22Rv1 (cell line): ENCODE measurements around the gene NOP58.

Experiments
- H3K27ac ChIP-seq: fragments of 450-650 bp; 2 replicates; pipeline ENCODE4 v1.5.1; 2017
- ZFX ChIP-seq: fragments of 450-650 bp; IDR thresholded peaks from 2 replicates; pipeline ENCODE4 v1.6.1; 2017; ENCODE audit warnings: antibody characterized with exemption, borderline replicate concordance
- TF ChIP-seq, protein P1 (sequence below): fragments of 450-650 bp; IDR thresholded peaks from 2 replicates; pipeline ENCODE4 v1.5.1; 2017; ENCODE audit warnings: mild to moderate bottlenecking

The NOP58 gene

DNA sequence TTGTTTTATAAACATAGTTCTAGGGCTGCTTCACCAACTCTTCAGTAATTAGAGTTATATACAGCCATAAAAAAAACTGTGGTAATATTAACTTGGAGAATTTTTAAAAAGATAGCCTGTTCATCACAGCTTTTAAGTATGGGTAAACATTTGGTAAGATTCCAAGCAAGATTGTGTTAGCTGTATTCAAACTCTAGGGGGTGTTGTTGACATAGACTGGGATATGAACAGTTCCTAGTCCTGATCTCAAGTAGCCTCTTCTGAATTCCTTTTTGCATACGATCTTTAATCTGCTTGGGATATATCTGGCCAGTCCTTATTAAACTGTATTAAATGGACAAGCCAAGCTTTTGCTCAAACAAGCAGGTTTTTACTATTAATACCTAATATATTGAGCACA lies 13.4 kb downstream of the NOP58 start:
- no peak overlapping the region for H3K27ac ChIP-seq
- no peak for TF ChIP-seq ZFX
- TF ChIP-seq, protein P1, sequence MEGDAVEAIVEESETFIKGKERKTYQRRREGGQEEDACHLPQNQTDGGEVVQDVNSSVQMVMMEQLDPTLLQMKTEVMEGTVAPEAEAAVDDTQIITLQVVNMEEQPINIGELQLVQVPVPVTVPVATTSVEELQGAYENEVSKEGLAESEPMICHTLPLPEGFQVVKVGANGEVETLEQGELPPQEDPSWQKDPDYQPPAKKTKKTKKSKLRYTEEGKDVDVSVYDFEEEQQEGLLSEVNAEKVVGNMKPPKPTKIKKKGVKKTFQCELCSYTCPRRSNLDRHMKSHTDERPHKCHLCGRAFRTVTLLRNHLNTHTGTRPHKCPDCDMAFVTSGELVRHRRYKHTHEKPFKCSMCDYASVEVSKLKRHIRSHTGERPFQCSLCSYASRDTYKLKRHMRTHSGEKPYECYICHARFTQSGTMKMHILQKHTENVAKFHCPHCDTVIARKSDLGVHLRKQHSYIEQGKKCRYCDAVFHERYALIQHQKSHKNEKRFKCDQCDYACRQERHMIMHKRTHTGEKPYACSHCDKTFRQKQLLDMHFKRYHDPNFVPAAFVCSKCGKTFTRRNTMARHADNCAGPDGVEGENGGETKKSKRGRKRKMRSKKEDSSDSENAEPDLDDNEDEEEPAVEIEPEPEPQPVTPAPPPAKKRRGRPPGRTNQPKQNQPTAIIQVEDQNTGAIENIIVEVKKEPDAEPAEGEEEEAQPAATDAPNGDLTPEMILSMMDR, result peak; percentile 70

DNA sequence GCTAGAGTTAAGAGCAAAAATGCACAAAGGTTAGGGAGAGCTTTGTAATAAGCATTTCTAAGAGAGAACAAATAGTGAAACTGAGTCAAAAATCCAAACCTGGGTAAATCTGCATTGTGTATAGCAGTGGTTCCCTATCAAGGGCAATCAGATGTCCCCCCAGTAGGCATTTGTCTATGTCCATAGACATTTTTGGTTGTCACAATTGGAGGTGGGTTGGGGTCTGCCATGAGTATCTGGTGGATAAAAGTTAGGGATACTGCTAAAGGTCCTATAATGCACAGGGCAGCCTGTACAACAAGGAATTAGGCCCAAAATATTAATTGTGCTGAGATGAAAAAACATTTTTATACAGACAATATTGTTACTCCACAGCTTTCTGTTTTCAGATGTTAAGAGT lies 21.0 kb downstream of the NOP58 start:
- no peak for TF ChIP-seq ZFX
- TF ChIP-seq, protein P1, result no peak
- no peak overlapping the region for H3K27ac ChIP-seq

DNA sequence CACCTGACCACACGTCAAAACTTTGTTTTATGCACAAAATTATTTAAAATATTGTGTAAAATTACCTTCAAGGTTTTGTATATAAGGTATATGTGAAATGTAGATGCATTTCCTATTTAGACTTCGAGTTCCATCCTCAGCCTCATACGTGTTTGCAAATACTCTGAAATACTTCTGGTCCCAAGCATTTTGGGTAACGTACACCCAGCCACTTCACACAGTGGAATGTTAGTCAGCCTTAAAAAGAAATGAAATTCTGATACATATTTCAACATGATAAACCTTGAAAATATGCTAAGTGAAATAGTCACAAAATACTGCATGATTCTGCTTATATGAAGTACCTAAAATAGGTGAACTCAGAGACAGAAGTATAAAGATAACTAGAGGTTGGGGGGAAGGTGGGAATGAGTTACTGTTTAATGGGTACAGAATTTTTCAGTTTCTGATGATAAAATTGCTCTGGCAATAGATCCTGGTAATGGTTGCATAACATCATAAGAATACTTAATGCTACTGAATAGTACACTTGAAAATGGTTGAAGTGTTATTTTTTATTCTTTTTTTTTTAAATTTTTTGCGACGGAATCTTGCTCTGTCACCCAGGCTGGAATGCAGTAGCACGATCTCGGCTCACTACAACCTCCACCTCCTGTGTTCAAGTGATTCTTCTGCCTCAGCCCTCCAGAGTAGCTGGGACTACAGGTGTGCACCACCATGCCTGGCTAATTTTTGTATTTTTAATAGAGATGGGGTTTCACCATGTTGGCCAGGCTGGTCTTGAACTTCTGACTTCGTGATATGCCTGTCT lies 24.0 kb downstream of the NOP58 start:
- TF ChIP-seq, protein P1, result no peak
- no peak for TF ChIP-seq ZFX
- H3K27ac ChIP-seq, result no peak overlapping the region

DNA sequence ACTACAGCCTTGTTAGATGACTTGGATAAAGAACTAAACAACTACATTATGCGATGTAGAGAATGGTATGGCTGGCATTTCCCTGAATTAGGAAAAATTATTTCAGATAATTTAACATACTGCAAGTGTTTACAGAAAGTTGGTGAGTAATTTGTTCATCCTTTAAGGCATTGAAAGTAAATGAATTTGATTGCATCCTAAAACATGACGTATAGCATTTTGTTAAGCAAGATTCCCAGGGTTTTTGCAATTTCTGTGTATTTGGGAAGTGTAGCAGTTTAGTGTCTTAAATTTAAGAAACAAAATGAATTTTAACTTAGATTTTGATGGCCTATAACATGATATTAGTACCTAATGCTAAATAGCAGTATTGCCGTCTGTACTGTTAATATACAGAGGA lies 24.8 kb downstream of the NOP58 start:
- no peak overlapping the region for H3K27ac ChIP-seq
- TF ChIP-seq, protein P1, result no peak
- no peak for TF ChIP-seq ZFX

DNA sequence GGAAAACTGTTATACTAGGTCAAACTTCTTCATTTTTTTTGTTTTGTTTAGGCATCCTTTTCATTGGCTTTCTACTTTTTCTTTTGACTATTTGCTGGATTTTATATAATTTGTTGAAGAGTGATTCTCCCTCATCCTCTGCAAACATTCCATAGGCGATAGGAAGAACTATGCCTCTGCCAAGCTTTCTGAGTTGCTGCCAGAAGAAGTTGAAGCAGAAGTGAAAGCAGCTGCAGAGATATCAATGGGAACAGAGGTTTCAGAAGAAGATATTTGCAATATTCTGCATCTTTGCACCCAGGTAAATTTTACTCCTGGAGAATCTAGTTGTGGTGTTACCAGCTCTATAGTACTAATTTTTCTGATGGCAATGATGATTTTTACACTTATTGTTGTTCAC lies 25.4 kb downstream of the NOP58 start:
- no peak overlapping the region for H3K27ac ChIP-seq
- no peak for TF ChIP-seq ZFX
- TF ChIP-seq, protein P1, result no peak

DNA sequence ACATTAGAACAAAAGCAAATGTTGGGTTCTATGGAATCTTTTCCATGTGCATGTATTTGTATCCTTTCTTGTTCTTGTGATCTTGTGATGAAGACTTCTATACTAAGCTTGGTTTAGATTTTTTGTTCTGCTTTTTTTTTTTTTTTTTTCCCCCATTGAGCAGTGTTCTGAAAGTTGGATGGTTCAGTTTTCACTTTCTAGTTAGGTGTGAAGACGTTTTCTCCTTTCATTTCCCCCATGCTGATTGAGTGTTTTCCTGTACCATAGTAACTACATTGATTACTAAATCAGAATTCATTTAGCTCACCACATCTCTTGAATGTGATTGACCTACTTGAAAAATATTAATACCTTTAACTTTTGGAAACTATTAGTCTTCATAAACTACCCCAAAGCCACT lies 34.1 kb downstream of the NOP58 start:
- H3K27ac ChIP-seq, result no peak overlapping the region
- no peak for TF ChIP-seq ZFX
- TF ChIP-seq, protein P1, result no peak

DNA sequence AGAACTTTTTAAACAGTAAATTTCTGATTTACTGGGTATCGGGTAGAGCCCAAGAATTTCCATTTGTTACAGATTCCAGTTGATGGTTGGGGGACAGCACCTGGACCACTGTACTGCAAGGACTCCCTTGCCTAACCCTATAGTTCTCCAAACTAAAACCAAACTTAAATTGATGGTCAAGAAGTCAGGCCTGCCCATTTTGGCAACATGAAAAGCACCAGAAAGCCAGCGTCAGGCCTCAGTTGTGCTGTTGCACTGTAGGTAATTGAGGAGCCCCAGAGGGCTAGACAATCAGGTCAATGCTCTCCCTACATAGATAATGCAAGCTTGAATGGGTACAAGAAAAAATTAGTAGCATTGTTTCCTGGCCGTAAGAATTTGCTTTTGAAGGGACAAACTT lies 40.5 kb downstream of the NOP58 start:
- no peak for TF ChIP-seq ZFX
- TF ChIP-seq, protein P1, result no peak

More for the DNA sequence above, 40.5 kb downstream of the NOP58 start:
- no peak overlapping the region for H3K27ac ChIP-seq
